COR-L47 (cell line): Measurements from ENCODE around the gene MITF.
"Not testable (repeated sequence)": the region's sequence is repeated elsewhere in the genome, so short reads cannot be mapped to it uniquely, and the experiment has no call there.

Experiments
- DNase-seq: peaks from one replicate; lab custom pipeline; 2025; lab: John Stamatoyannopoulos, UW

MITF gene

GRCh38 chr3:69872783-69873378, 133.6 kb downstream of the MITF start:
- no peak for DNase-seq

DNA sequence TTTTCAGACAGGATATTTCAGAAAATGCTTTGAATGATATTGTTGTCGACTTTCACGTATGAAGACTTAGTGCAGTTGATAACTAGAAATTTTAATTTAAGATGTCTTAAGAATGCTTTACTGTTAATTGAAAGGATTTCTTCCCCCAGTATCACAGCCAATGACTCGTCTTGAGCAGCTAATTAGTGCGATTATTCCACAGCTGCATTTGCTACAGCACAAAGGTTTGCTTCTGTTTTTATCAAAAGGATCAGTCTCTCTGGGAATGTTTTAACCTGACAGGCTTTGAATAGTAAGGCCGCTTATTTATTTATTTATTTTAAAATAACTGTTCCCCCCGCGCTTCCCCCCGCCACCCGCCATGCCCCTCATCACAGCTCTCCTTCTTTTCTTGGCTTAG, 136.8 kb downstream of the MITF start:
- no peak for DNase-seq

- DNase-seq: no peak
Observed at GRCh38 chr3:69878254-69878653, 139.0 kb downstream of the MITF start.

GRCh38 chr3:69879051-69879450, 139.8 kb downstream of the MITF start:
- DNase-seq: no peak

DNA sequence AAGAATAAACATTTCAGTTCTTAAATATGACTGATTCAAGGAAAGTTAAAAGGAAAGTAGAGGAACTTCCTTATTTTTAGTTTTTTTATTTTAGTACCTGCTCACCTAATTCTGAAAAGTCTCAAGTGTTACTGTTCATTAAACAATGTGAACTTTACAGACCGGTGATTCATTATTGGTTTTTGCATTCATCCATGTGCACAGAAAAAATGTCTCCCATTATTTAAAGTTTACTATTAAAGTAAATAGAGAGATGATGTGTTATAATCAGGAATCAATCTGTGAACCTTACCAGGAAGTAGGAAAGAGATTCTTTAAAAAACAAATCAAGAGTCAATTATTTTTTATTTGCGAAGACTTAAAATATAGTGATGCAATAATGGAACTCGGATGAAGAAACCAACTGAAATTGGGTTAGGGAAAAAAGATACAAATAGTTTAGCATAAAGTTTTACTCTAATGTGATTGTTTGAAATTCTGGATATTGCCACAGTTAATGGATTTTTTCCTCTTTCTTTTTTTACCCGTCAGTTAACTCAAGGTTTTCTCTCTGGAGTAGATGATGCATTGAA, 140.9 kb downstream of the MITF start:
- no peak for DNase-seq

DNA sequence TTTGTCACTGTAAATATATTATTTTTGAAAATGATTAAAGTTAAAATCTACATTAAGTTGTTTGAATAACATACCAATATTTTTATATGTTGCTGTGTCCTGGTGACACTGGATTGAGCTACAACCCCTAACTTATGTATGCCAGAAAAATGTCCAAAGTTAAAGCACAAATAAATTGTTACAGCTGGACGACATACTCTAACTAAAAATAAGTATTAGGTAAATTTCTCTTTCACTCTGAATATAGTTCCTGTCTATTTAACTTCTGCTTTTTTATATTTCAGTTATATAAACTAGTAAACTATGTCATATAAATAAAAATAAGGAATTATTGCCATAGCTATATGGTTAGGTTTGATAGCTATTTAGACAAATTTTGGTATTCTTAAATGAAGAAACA, 141.8 kb downstream of the MITF start:
- no peak for DNase-seq

DNA sequence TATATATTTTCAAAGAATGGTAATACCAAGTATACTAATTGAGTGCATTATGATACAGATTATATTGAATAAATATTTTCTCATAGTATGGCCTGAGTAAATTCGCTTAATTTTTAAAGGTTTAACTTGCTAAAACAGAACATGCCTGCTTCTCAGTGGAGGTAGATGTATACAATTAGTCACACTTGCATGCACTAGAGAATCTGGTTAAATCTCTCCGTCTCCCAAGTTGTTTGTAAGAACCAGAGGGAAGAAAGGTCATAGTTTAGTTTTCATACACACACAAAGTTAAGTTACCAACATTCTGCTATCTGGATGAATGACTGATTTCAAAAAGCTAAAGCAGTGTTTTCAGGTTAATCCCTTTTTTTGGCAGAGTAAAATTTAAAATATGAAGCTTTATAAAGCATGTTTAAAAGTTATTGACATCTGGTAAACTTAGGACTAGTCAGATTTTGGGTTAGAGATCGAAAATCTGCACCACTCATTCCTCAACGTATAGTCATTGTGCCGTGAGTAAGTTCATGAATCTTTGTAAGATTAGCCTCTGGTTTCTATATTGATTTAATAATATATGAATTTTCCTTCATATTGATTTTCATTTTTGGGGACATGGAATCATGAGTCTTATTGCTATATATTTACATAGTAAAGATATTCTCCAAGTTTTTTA, 142.6 kb downstream of the MITF start:
- DNase-seq: no peak

DNA sequence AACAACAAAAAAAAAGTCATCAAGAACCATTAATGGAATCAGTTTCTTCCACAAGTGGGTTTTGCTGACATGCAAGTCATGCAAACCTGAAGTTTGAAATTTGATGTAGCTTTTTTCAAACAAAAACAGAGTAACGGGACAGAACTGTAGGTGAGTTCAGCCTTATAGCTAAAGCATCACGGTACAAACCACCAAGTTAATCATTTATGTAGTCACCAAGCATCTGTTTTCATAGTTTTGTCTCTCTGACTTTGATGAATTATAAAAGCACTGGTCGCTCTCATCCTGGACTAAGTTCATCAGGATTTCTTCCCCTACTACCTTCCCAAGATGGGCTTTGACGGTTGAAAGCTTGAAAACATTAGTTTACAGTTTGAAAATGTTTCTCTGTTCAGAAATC, 143.3 kb downstream of the MITF start:
- no peak for DNase-seq

GRCh38 chr3:69888040-69888942, 149.0 kb downstream of the MITF start:
- DNase-seq: no peak

GRCh38 chr3:69888943-69889315, 149.7 kb downstream of the MITF start:
- no peak for DNase-seq

DNA sequence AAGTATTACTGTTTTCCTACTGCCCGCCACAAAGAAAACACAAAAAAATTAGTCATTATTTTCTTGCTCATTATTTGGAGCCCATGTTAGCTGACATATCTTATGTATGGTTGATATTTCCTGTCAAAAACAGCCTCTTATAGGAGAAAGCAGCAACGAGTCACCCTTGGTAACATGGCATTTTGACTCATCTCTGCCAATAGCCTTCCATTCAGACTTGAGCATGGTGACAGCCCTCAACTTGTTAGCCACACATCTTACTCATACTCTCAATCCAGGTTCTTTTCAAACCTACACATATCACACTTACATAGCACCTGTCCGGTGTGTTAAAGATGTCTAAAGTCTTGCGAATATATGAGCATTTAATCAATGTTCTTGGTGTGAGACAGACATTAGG, 150.8 kb downstream of the MITF start:
- no peak for DNase-seq

DNA sequence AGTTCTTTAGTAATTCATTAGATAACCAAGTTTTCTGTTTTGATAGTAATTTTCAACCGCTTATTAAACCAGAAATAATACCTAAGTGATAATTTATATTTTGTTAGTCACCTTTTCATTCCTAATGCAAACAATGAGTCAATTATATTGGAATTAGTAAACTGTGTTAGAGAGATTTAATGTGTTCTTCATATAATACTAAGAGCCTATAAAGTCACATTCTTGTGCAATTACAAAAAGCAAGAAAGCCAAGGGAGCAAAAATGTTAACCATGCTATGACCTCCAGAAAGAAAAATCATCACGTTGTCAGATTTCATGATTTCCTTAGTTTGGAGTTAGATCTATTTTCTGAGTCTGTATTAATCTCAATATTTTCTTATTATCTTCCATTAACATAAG, 151.4 kb downstream of the MITF start:
- no peak for DNase-seq

GRCh38 chr3:69892706-69893105, 153.4 kb downstream of the MITF start:
- DNase-seq: no peak

GRCh38 chr3:69893274-69893673, 154.0 kb downstream of the MITF start:
- DNase-seq: no peak

DNA sequence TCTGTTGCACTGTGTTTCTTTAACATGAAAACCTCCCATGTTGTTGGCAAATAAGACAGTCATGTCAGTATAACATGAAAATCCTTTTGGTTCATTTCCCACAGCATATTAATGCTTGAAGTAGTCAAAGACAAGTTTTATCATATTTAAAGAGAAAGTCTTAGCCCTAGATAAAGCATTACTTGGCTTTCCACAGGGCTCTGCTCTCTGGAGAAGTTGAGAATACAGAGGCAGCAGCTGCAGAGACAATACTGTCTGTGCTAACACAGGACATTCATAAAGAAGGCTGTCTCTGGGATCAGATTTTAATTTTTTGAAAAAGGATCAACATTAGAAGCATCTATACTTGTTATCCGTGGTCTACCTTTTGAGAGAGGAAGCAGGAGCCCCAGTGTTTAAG, 156.8 kb downstream of the MITF start:
- no peak for DNase-seq

GRCh38 chr3:69900331-69900730, 161.1 kb downstream of the MITF start:
- no peak for DNase-seq

GRCh38 chr3:69901802-69902201, 162.5 kb downstream of the MITF start:
- DNase-seq: no peak

GRCh38 chr3:69902386-69902785, 163.1 kb downstream of the MITF start:
- no peak for DNase-seq

- no peak for DNase-seq
Observed at GRCh38 chr3:69906351-69906966, 167.2 kb downstream of the MITF start.

- no peak for DNase-seq
Observed at GRCh38 chr3:69907554-69907953, 168.3 kb downstream of the MITF start.

- not testable (repeated sequence) for DNase-seq
Observed at GRCh38 chr3:69909859-69910258, 170.6 kb downstream of the MITF start.

DNA sequence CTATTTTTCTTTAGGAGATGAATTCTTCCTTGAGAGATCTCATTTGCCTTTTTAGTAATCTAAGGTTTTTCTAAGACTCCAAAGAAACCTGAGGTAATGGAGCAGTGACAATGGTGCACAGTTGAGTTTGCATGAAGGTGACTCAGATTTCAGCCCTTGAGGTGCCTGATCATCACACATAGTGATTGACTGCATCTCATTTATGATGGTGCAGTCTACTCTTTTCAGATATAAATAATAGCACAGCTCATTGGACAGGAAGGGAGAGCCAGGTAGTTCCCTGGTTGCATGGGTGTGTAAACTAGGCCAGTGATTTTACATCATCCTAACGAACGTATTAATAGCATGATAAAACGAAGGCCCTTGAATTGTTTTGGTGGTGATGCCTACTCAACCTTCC, 174.2 kb downstream of the MITF start:
- no peak for DNase-seq
